A673 (cell line): Measurements from ENCODE around the gene AGMAT. TPM values are rescaled to one million over a fixed set of nuclear protein-coding genes. Genes with fewer than 3 reads are reported as not detected.

Experiments
- BruUV-seq: library from RNA; stranded (reverse); fragments of 400-500 nt; replicated peaks from 2 replicates; lab custom pipeline; 2021; lab: Mats Ljungman, UMichigan
- CTCF ChIA-PET: fragments of 300-600 bp; sonication (Branson Sonifier 250); formaldehyde crosslinking; loops from one replicate; lab custom pipeline; 2022; ENCODE audit warnings: antibody characterized with exemption; lab: Charles Lee
- POLR2A ChIA-PET: fragments of 300-600 bp; sonication (Branson Sonifier 250); formaldehyde crosslinking; loops from one replicate; lab custom pipeline; 2022; ENCODE audit warnings: antibody characterized with exemption; ENCODE audit not compliant: low non-redundant PET; lab: Charles Lee
- DNase-seq: peaks from one replicate; pipeline ENCODE4 v3.0.0-alpha.2; 2015; ENCODE audit warnings: low spot score
- H3K27ac ChIP-seq: fragments of 200-600 bp; sonication (generic); 2 replicates; pipeline ENCODE4 v1.5.1; 2016; ENCODE audit warnings: mixed run types, low read depth, mild to moderate bottlenecking, mixed read lengths, antibody characterized with exemption, low read length; ENCODE audit not compliant: poor library complexity, severe bottlenecking
- H3K27me3 ChIP-seq: fragments of 200-600 bp; sonication (generic); replicated peaks from 2 replicates; pipeline ENCODE4 v1.6.1; 2017; ENCODE audit warnings: mixed run types, low read depth, mild to moderate bottlenecking, mixed read lengths, antibody characterized with exemption, low read length; ENCODE audit not compliant: insufficient read depth, poor library complexity
- H3K36me3 ChIP-seq: fragments of 200-600 bp; sonication (generic); 2 replicates; pipeline ENCODE4 v1.6.1; 2016; ENCODE audit warnings: mixed run types, mild to moderate bottlenecking, mixed read lengths, antibody characterized with exemption, low read length; ENCODE audit not compliant: insufficient read depth, poor library complexity, severe bottlenecking
- H3K4me1 ChIP-seq: fragments of 200-600 bp; sonication (generic); 2 replicates; pipeline ENCODE4 v1.6.1; 2017; ENCODE audit warnings: mixed run types, mild to moderate bottlenecking, mixed read lengths, antibody characterized with exemption, low read length; ENCODE audit not compliant: insufficient read depth, poor library complexity, severe bottlenecking
- H3K4me3 ChIP-seq: fragments of 200-600 bp; sonication (generic); 2 replicates; pipeline ENCODE4 v1.5.1; 2016; ENCODE audit warnings: low read depth, mixed run types, mild to moderate bottlenecking, mixed read lengths, low read length; ENCODE audit not compliant: poor library complexity, severe bottlenecking
- H3K9me3 ChIP-seq: fragments of 200-600 bp; sonication (generic); 2 replicates; pipeline ENCODE4 v1.6.1; 2016; ENCODE audit warnings: mixed run types, low read depth, mild to moderate bottlenecking, mixed read lengths, antibody characterized with exemption, low read length; ENCODE audit not compliant: poor library complexity, severe bottlenecking
- EZH2 ChIP-seq: fragments of 200-600 bp; sonication (generic); IDR thresholded peaks from 2 replicates; pipeline ENCODE4 v1.6.1; 2017; ENCODE audit warnings: borderline replicate concordance, low read depth, mild to moderate bottlenecking, mixed read lengths, antibody characterized with exemption, low read length; ENCODE audit not compliant: poor library complexity, severe bottlenecking
- intact Hi-C: fragments of 100-400 bp; cut with micrococcal nuclease; formaldehyde crosslinking; loops from one replicate; pipeline ENCODE4 v1.10.0; 2022; ENCODE audit not compliant: unreplicated experiment
- total RNA-seq: library from RNA; stranded (reverse); gene quantifications from 2 replicates; pipeline ENCODE4 v1.2.3, GENCODE V29; 2021
- TF ChIP-seq, protein P1 (sequence below): fragments of 300-800, 200-600 bp; sonication (generic); conservative IDR thresholded peaks from 2 replicates; pipeline ENCODE4 v1.5.1; 2017; ENCODE audit warnings: low read depth, mild to moderate bottlenecking, antibody characterized with exemption, low read length, moderate library complexity, mixed read lengths

Gene AGMAT
- total RNA-seq, 1 experiment from 2014 or later, result 0.11 TPM

DNA sequence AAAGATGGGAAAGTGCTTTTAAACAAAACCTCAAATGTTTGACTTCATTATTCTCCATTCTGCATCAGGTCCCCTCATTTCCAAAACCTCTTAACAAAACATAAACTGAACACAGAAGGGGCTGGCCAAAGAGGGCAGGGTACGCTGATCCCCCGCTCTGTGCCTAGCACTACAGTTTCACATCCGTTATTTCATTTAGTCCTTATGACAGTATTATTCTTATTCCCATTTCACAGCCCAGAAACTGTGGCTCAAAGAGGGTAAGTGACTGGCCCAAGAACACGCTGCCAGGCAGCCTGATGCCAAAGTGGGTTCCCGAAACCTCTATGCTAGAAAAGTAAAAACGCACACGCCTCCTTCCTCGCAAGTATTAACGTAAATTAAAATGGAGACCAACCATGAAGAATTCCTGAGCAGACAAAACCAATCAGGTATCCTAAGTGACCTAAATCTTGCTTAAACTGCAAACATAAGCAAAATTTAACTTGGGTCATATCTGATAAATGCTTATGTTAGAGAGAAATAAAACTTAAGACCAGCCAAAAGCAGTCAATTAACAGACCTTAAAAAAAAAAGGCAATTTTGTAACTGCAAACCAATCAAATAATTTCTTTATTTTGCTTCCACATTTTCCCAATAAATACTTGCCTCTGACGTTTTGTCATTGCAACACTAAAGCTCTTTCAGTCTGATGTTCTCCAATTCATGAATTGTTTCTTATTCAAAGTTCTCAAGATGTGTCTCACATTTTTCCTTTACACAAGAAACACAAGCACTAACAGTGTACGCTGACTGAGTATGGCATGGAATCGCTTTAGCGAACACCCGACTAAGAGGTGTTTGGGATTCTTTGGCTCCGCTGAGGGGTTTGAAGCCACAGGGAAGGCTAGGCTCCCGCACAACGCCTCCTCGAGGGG, 61.5 kb downstream of the AGMAT start:
- DNase-seq, result peak; percentile 51
- no peaks in the 10 kb centered on the region for H3K36me3 ChIP-seq
- TSS peak; percentile 55 for BruUV-seq
- TF ChIP-seq EZH2, result no peak
- TF ChIP-seq, protein P1, sequence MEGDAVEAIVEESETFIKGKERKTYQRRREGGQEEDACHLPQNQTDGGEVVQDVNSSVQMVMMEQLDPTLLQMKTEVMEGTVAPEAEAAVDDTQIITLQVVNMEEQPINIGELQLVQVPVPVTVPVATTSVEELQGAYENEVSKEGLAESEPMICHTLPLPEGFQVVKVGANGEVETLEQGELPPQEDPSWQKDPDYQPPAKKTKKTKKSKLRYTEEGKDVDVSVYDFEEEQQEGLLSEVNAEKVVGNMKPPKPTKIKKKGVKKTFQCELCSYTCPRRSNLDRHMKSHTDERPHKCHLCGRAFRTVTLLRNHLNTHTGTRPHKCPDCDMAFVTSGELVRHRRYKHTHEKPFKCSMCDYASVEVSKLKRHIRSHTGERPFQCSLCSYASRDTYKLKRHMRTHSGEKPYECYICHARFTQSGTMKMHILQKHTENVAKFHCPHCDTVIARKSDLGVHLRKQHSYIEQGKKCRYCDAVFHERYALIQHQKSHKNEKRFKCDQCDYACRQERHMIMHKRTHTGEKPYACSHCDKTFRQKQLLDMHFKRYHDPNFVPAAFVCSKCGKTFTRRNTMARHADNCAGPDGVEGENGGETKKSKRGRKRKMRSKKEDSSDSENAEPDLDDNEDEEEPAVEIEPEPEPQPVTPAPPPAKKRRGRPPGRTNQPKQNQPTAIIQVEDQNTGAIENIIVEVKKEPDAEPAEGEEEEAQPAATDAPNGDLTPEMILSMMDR, result no peak
- peaks cover 14% of the 10 kb centered on the region for H3K4me1 ChIP-seq
- peak overlapping the region; percentile 79 for H3K27ac ChIP-seq
- H3K4me3 ChIP-seq, result peak overlapping the region; percentile 93
- H3K9me3 ChIP-seq, result no peaks in the 10 kb centered on the region
- intact Hi-C loops, result no loop called here
- ChIA-PET CTCF (no interaction called here), POLR2A (no interaction called here)
- H3K27me3 ChIP-seq, result no peaks in the 10 kb centered on the region

- intact Hi-C loops, result no loop called here
- no peak for DNase-seq
- H3K4me3 ChIP-seq, result no peak overlapping the region
- H3K36me3 ChIP-seq, result no peaks in the 10 kb centered on the region
- CTCF ChIA-PET, result no interaction called here
- TF ChIP-seq, protein P1, result no peak
- no peak for TF ChIP-seq EZH2
- H3K27me3 ChIP-seq, result no peaks in the 10 kb centered on the region
- POLR2A ChIA-PET, result no interaction called here
- H3K27ac ChIP-seq, result no peak overlapping the region
- BruUV-seq, result no TSS peak
- H3K4me1 ChIP-seq, result peaks cover 11% of the 10 kb centered on the region
- H3K9me3 ChIP-seq, result no peaks in the 10 kb centered on the region
Measured at GRCh38 chr1:15522551-15522950, 62.3 kb downstream of the AGMAT start.

Other genes with a start within 250 kb of the AGMAT start
- 30.6 and 32.5 TPM in 2 replicates for gene EFHD2, start 175.2 kb downstream of the AGMAT start, total RNA-seq
- 0.52 and 0.95 TPM in 2 replicates for gene CTRC, start 146.6 kb downstream of the AGMAT start, total RNA-seq
- gene CELA2A, start 128.3 kb downstream of the AGMAT start, total RNA-seq, result not detected in 2 replicates
- not detected in 2 replicates for gene CELA2B, start 108.9 kb downstream of the AGMAT start, total RNA-seq
- gene CASP9, start 60.8 kb downstream of the AGMAT start, total RNA-seq, result 7.0 and 8.9 TPM in 2 replicates
- 17.1 and 18.6 TPM in 2 replicates for gene DNAJC16, start 58.2 kb downstream of the AGMAT start, total RNA-seq
- 38.1 and 41.3 TPM in 2 replicates for gene DDI2, start 32.4 kb upstream of the AGMAT start, total RNA-seq
- gene PLEKHM2, start 99.3 kb upstream of the AGMAT start, total RNA-seq, result 53.9 and 56.2 TPM in 2 replicates
- gene SLC25A34, start 151.2 kb upstream of the AGMAT start, total RNA-seq, result 3.2 TPM in 2 replicates
- gene TMEM82, start 157.4 kb upstream of the AGMAT start, total RNA-seq, result not detected in 2 replicates
- 38.9 and 39.3 TPM in 2 replicates for gene FBLIM1, start 173.7 kb upstream of the AGMAT start, total RNA-seq
- gene UQCRHL, start 222.6 kb upstream of the AGMAT start, total RNA-seq, result 3.1 and 4.1 TPM in 2 replicates